Astrocyte (in vitro differentiated cells and primary cell): Measurements from ENCODE around the gene LSM14B. TPM values are rescaled to one million over a fixed set of nuclear protein-coding genes. Genes with fewer than 3 reads are reported as not detected.

ENCODE experiments used
- DNase-seq: peaks from one replicate; pipeline ENCODE4 v3.0.0-alpha.2; 2010; ENCODE audit warnings: low read depth
- FAIRE-seq: peaks from 2 replicates; lab custom pipeline; 2011; peaks lifted over from hg19 to GRCh38; lab: Jason Lieb, UNC
- H2AFZ ChIP-seq: 2 replicates; pipeline ENCODE4 v1.6.0; 2012; ENCODE audit warnings: low read depth, low read length, inconsistent platforms
- H3K27ac ChIP-seq: 2 replicates; pipeline ENCODE4 v1.5.1; 2011; ENCODE audit warnings: low read depth, low read length, inconsistent platforms
- H3K27me3 ChIP-seq: 2 replicates; pipeline ENCODE4 v1.6.0; 2011; ENCODE audit warnings: low read length, inconsistent platforms; ENCODE audit not compliant: insufficient read depth
- H3K36me3 ChIP-seq: 2 replicates; pipeline ENCODE4 v1.5.1; 2011; ENCODE audit warnings: low read length, inconsistent platforms; ENCODE audit not compliant: insufficient read depth
- H3K4me1 ChIP-seq: 2 replicates; pipeline ENCODE4 v1.5.1; 2011; ENCODE audit warnings: low read length, inconsistent platforms; ENCODE audit not compliant: insufficient read depth
- H3K4me2 ChIP-seq: 2 replicates; pipeline ENCODE4 v1.6.0; 2012; ENCODE audit warnings: low read length, inconsistent platforms
- H3K4me3 ChIP-seq: 2 replicates; pipeline ENCODE4 v1.5.1; 2011; ENCODE audit warnings: low read depth, mild to moderate bottlenecking, low read length, inconsistent platforms; ENCODE audit not compliant: insufficient read depth
- H3K79me2 ChIP-seq: 2 replicates; pipeline ENCODE4 v1.6.0; 2012; ENCODE audit warnings: mild to moderate bottlenecking, low read length, inconsistent platforms; ENCODE audit not compliant: insufficient read depth
- H3K9ac ChIP-seq: 2 replicates; pipeline ENCODE4 v1.6.0; 2012; ENCODE audit warnings: mild to moderate bottlenecking, low read length, inconsistent platforms
- H3K9me3 ChIP-seq: 2 replicates; pipeline ENCODE4 v1.5.1; 2012; ENCODE audit warnings: low read depth, mild to moderate bottlenecking, low read length, inconsistent platforms; ENCODE audit not compliant: insufficient read depth
- H4K20me1 ChIP-seq: 2 replicates; pipeline ENCODE4 v1.6.0; 2012; ENCODE audit warnings: low read length, inconsistent platforms; ENCODE audit not compliant: insufficient read depth
- H3K27ac Mint-ChIP-seq: one replicate; pipeline ENCODE4 v1.8.0; 2021; ENCODE audit warnings: mild to moderate bottlenecking, mixed read lengths; ENCODE audit not compliant: unreplicated experiment
- H3K27me3 Mint-ChIP-seq: one replicate; pipeline ENCODE4 v1.8.0; 2021; ENCODE audit warnings: low read depth, mixed read lengths; ENCODE audit not compliant: unreplicated experiment
- H3K36me3 Mint-ChIP-seq: one replicate; pipeline ENCODE4 v1.8.0; 2021; ENCODE audit warnings: low read depth, mixed read lengths; ENCODE audit not compliant: unreplicated experiment
- H3K4me1 Mint-ChIP-seq: one replicate; pipeline ENCODE4 v1.8.0; 2021; ENCODE audit warnings: low read depth, mixed read lengths; ENCODE audit not compliant: unreplicated experiment
- H3K4me3 Mint-ChIP-seq: one replicate; pipeline ENCODE4 v1.8.0; 2021; ENCODE audit warnings: mild to moderate bottlenecking, moderate library complexity, mixed read lengths; ENCODE audit not compliant: unreplicated experiment
- H3K9me3 Mint-ChIP-seq: one replicate; pipeline ENCODE4 v1.8.0; 2021; ENCODE audit warnings: mild to moderate bottlenecking, mixed read lengths; ENCODE audit not compliant: unreplicated experiment
- CTCF ChIP-seq: IDR thresholded peaks from 2 replicates; pipeline ENCODE4 v1.5.1; 2011; ENCODE audit warnings: low read depth, mild to moderate bottlenecking, inconsistent platforms, low read length, moderate library complexity; ENCODE audit not compliant: insufficient read depth
- EZH2 ChIP-seq: IDR thresholded peaks from 2 replicates; pipeline ENCODE4 v1.6.1; 2012; ENCODE audit warnings: mild to moderate bottlenecking, low read length, inconsistent platforms; ENCODE audit not compliant: insufficient read depth
- total RNA-seq: library from RNA; stranded (reverse); gene quantifications from 2 replicates; pipeline ENCODE4 v1.2.1, GENCODE V29; 2021

The LSM14B gene
- total RNA-seq, 1 donor from 2014 or later = 27.1 TPM

- H2AFZ ChIP-seq = no peak overlapping the region
- peak overlapping the region; percentile 20 for H3K4me3 Mint-ChIP-seq
- H3K27ac Mint-ChIP-seq = no peak overlapping the region
- peaks cover 17% of the 10 kb centered on the region for H3K36me3 Mint-ChIP-seq
- no peak for TF ChIP-seq CTCF
- H3K4me3 ChIP-seq = no peak overlapping the region
- H3K4me1 ChIP-seq = peaks cover 13% of the 10 kb centered on the region
- no peaks in the 10 kb centered on the region for H3K9me3 Mint-ChIP-seq
- H3K27ac ChIP-seq = no peak overlapping the region
- H3K9me3 ChIP-seq = no peaks in the 10 kb centered on the region
- DNase-seq = no peak
- H3K4me1 Mint-ChIP-seq = peaks cover 14% of the 10 kb centered on the region
- peaks cover 60% of the 10 kb centered on the region for H3K79me2 ChIP-seq
- FAIRE-seq = no peak
- no peaks in the 10 kb centered on the region for H3K27me3 Mint-ChIP-seq
- peaks cover 56% of the 10 kb centered on the region for H3K36me3 ChIP-seq
- H3K4me2 ChIP-seq = no peak overlapping the region
- no peaks in the 10 kb centered on the region for H3K27me3 ChIP-seq
- peaks cover 84% of the 10 kb centered on the region for H4K20me1 ChIP-seq
- H3K9ac ChIP-seq = no peak overlapping the region
Observed at GRCh38 chr20:62138912-62139311, 16.6 kb downstream of the LSM14B start.

- H3K27me3 ChIP-seq = no peaks in the 10 kb centered on the region
- H3K36me3 ChIP-seq = peaks cover 56% of the 10 kb centered on the region
- H3K4me3 Mint-ChIP-seq = no peak overlapping the region
- H4K20me1 ChIP-seq = peaks cover 82% of the 10 kb centered on the region
- peaks cover 17% of the 10 kb centered on the region for H3K36me3 Mint-ChIP-seq
- no peak overlapping the region for H2AFZ ChIP-seq
- H3K4me2 ChIP-seq = no peak overlapping the region
- no peak overlapping the region for H3K27ac Mint-ChIP-seq
- H3K79me2 ChIP-seq = peaks cover 67% of the 10 kb centered on the region
- FAIRE-seq = no peak
- no peak overlapping the region for H3K27ac ChIP-seq
- no peak for TF ChIP-seq CTCF
- TF ChIP-seq EZH2 = no peak
- no peaks in the 10 kb centered on the region for H3K9me3 ChIP-seq
- H3K4me3 ChIP-seq = no peak overlapping the region
- H3K27me3 Mint-ChIP-seq = no peaks in the 10 kb centered on the region
- peaks cover 14% of the 10 kb centered on the region for H3K4me1 Mint-ChIP-seq
- no peak overlapping the region for H3K9ac ChIP-seq
- DNase-seq = no peak
- H3K9me3 Mint-ChIP-seq = no peaks in the 10 kb centered on the region
- peaks cover 16% of the 10 kb centered on the region for H3K4me1 ChIP-seq
Observed at GRCh38 chr20:62139636-62140035, 17.4 kb downstream of the LSM14B start.

- Mint-ChIP-seq H3K27ac (peak overlapping the region; percentile 97), H3K9me3 (no peaks in the 10 kb centered on the region), H3K36me3 (peaks cover 17% of the 10 kb centered on the region), H3K27me3 (no peaks in the 10 kb centered on the region), H3K4me1 (peaks cover 17% of the 10 kb centered on the region), H3K4me3 (peak overlapping the region; percentile 98)
- Histone ChIP-seq H4K20me1 (peaks cover 82% of the 10 kb centered on the region), H3K9me3 (no peaks in the 10 kb centered on the region), H3K36me3 (peaks cover 46% of the 10 kb centered on the region), H3K4me1 (peaks cover 24% of the 10 kb centered on the region), H3K27me3 (no peaks in the 10 kb centered on the region), H3K4me3 (peak overlapping the region; percentile 94), H3K79me2 (peaks cover 77% of the 10 kb centered on the region), H3K4me2 (peak overlapping the region; percentile 99), H2AFZ (no peak overlapping the region), H3K9ac (peak overlapping the region; percentile 94), H3K27ac (no peak overlapping the region)
- DNase-seq = no peak
- no peak for FAIRE-seq
- TF ChIP-seq CTCF (no peak), EZH2 (no peak)
Observed at GRCh38 chr20:62141043-62141396, 18.7 kb downstream of the LSM14B start.
